GM18909 (cell line): ENCODE results near the gene NR2F1-AS1.

Experiments used
- ATAC-seq: cut with Tn5 transposase; IDR thresholded peaks from one replicate; pipeline ENCODE4 v1.9.1; 2021; ENCODE audit warnings: mild to moderate bottlenecking; ENCODE audit not compliant: unreplicated experiment, poor library complexity

The NR2F1-AS1 gene

DNA sequence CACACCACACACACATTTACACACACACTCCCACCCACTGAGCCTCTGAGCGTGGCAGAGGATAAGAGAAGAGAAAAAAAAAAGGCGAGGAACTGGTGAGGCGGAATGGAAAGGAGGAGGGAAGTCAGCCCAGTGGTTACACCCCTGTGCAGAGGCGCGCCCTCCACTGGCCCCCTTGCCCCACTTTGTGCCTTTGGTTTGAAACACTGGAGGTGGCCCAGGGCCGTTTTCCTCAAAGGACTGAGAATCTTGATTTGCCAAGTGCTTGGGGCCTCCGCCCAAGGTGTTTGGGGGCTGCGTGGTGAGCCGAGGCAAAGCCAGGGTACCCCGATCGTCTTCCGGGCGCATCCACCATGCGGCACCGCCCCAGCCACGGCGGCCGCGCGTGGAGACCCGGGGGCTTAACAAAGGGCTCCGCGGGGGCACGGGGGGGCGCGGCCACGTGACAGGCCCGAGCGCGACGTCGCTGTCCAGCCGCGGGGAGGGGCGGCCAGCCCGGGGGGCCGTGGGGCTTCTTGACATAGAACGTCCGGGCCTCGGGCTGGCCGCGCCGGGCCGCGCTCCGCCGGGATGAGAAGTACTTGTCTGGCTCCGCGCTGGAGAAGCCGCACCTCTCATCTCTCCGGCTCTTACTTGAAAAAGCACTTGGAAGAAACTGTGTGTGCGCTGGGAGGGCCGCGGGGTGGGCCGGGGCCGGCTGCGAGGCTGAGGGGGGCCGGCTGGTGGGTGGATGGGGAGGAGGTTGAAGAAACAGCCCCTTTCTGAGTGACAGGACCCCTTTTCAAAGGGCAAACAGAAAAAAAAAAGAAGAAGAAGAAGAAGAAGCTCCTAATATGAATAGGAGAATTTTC lies 23.0 kb upstream of the NR2F1-AS1 start:
- no peak for ATAC-seq

GRCh38 chr5:93603078-93603792 lies 22.2 kb upstream of the NR2F1-AS1 start:
- ATAC-seq: no peak

GRCh38 chr5:93602241-93603077 lies 21.4 kb upstream of the NR2F1-AS1 start:
- ATAC-seq: no peak

DNA sequence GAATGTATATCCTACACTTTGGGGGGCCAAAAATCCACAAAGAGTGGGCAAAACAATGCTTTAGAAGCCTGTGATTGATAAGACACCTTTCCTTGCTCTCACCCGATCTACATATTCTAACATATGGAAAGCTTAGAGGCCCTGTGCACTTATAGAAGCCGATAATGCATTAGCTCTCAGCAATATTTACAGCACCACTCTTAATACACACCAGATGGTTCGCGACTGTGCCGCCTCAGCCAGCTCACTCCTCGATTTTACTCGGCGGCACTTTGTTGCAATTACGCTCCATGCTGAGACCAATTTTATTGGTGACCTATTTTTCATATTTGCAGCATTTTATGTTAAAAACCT lies 20.8 kb upstream of the NR2F1-AS1 start:
- ATAC-seq: no peak

DNA sequence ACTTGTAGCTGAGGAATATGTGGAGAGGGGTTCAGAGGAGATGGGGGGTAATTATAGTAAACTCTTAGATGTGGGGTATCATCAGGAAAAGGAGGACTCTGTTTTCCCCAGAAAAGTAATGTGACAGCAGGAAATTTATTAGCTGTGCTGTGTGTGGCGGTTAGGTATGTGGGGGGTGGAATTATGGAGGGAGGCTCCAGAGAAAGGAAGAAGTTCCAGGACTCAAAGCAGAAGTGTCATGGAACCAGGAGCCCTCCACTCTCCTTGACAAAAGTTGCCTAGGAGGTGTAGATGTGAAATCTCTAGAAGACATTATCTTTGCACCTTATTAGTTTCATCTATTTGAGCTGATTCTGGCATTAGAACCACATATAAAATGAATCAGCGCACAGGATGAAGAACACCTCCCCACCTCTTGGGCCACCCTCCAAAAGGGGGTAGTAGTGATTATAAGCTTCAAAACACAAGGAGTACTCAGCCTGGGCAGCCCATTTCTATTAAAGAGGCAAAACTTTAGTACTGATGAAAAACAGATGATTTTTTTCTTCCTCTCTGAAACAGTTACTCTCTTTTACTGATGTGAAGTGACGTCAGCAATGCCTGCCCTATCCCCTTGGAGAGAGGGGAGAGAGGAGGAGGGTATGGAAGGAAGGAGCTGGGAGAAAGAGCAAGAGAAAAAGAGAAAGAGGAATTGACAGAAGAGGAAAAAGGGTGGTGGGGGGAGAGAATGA lies 20.2 kb upstream of the NR2F1-AS1 start:
- no peak for ATAC-seq

GRCh38 chr5:93600409-93601070 lies 19.5 kb upstream of the NR2F1-AS1 start:
- ATAC-seq: no peak

DNA sequence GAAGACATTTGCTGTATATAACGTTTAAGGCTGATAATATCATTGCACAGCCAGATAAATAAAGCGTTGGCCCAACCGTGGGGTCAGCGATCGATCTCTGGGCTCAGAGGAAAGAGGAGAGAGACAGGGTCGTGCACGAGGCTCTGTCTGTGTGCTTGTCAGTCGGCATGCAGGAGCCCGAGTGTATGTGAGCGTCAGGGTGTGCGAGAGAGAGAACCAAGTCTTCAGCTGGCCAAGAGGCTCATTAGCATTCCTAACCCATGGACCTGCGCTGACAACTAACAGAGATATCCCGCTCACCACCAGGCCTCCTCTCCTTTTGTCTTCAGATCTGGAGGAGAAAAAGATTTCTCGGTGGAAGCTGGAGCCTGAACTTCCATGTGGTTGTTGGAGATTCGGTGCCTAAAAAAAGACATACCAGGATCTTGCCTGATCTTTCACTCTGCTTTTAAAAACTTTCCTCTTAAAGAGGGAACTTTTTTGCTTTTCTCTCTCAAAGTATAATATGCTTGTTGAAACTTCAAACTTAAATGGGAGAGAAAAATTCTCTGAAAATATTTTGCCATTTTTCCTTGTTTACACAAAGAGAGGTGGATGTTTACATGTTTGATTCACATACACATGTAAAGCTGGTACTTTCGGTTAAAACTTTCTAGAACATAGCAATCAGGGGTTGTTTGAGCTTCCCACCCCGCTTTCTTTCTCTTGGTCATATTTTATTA lies 18.5 kb upstream of the NR2F1-AS1 start:
- no peak for ATAC-seq

DNA sequence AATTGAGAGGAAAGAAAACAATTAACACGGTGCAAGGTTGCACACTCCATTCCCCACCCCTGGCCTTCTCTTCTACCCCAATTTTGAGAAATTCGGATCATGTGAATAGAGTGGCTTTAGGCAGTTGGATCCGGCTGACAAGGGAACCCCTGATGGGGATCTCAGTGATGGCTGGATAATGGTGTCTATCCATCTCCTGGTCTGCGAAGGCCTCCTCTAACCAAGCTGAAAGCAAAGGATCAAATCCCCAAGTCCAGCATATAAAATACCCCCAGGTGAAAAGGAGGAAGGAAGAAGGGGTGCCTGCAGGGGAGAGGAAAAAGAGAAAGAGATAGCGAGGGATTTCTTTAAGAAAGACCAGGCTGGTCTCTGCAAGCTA lies 18.0 kb upstream of the NR2F1-AS1 start:
- no peak for ATAC-seq

DNA sequence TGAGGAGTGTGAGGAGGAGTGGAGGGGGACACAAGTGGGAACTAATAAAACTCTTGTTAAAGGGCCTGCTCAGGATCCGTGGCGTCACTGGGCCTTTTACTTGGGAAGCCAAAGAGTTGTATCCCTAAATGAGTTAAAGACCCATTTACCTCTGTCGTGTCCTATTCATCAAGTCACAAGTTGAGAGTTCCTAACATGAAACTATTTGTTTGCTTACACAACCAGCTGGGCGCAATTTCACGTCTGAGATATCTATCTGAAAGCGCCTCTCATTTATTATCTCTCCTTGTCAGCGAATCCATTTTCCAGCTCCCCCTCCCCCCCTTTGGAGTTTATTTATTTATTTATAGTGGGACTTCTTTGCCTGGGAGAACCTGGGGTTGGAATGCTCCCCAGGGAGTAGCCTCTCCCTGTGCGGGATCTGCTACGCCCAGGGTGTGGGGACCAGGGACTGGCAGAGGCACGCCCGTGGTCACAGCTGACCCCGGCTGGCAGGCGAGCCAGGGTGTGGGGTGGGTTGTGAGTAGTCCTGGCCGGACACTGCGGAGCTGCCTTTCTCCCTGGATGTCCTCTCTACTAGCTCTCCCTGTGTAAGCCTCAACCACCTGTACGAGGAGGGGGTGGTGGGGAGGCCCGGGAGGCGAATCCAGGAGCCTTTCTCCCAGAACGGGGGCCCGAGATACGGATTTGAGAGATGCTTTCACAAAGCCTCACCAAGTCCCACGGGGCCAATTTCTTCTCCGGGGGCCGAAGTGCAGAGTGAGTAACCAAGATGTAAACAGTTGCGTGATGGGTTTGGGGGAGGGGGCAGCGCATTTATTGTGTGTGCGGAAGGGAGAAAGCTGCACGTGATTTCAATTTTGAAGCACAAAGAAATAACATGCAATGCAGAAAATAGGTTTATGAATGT lies 17.3 kb upstream of the NR2F1-AS1 start:
- ATAC-seq: no peak

DNA sequence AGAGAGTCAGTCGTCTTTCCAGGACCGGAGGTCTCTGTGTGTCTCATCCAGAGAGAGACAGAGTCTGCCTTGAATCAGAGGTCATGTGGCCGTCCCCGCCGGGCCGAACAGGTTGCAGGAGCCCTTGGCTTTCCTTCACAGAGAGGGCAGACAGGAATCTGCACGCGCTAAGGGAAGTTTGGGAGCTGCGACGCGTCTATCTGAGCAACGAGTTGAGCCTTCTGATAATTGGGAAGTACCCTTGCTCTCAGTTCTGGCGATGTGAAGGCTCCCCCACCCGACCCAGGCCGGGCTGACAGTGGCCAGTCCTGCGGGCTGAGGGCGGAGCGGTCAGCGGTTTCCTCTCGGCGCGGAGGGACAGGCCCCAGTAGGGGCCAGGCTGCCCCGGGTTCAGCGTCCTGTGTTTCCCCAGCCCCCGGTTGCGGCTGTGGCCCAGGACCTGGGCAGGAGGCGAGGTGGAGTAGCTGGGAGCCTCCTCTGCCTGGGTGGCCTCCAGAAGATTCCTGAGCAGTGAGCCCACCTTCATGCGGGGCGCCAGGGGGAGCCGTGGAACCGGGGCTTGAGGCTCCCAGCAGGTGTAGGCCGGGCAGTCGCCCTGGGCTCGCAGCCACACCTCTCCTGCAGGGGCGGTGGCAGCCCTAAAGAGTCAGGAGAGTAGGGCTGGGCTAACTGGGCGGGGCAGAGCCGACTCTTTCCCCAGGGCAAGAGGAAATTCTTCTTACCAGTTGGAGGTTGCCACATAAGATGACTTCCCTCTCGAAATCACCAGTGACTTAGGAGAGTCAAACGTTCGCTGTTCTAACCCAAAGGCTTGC lies 15.9 kb upstream of the NR2F1-AS1 start:
- no peak for ATAC-seq

DNA sequence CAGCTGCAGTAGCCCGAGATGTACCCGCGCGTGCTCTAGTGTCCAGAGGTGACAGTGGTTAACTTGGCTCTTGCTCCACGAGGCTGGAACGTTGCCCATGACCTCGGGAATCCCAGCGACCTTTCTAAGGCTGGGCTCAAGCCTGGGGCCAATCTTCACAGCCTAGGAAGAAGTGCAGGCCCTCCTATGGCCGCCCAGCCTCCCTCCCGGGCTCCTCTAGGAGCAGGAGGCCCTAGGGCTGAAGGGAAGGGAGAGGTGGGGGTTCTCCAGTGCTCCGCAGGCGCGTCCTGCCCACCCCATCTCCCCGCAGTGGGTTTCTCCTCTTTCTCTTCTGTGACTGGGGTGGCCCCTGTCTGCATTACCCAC lies 15.3 kb upstream of the NR2F1-AS1 start:
- no peak for ATAC-seq

- ATAC-seq: no peak
These were observed 14.6 kb upstream of the NR2F1-AS1 start for GRCh38 chr5:93595420-93596147.

- ATAC-seq: no peak
These were observed 13.8 kb upstream of the NR2F1-AS1 start for GRCh38 chr5:93594591-93595419.

- no peak for ATAC-seq
These were observed 12.6 kb upstream of the NR2F1-AS1 start for GRCh38 chr5:93593476-93594131.

DNA sequence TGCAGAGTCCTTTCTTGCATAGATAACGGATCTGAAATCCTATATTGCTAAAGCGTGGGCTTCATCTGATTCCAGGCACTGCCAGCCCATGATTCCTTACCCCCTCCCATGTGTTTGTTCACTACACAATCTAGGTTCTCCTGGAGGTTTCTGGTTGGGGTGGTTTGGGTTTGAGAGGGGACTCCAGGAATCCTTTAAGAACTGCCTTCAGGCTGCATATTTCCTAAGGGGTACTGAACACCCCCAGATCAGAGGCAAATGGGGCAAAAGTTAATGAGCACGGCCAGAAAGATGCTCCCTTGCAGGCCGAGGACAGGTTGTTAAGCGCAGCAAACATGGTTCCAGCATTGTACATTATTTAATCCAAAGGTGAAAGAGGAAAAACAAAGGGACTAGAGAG lies 11.9 kb upstream of the NR2F1-AS1 start:
- ATAC-seq: no peak
